IMR-90 (cell line): Measurements from ENCODE around the gene PCNP. TPM values are rescaled to one million over a fixed set of nuclear protein-coding genes. Genes with fewer than 3 reads are reported as not detected.

Source experiments
- ATAC-seq: fragments of 200-7000 bp; cut with Tn5 transposase; 2 replicates; pipeline ENCODE4 v1.9.1; 2020; ENCODE audit warnings: low read depth, mild to moderate bottlenecking, moderate library complexity
- BruUV-seq: library from RNA; stranded (reverse); fragments of 400-500 nt; replicated peaks from 2 replicates; lab custom pipeline; 2021; lab: Mats Ljungman, UMichigan
- CTCF ChIA-PET: fragments of 300-600 bp; formaldehyde crosslinking; extraction: SDS; loops from one replicate; lab custom pipeline; 2021; ENCODE audit warnings: antibody characterized with exemption; lab: Yijun Ruan, JAX
- POLR2A ChIA-PET: fragments of 300-600 bp; sonication (Branson Sonifier 250); formaldehyde crosslinking; loops from one replicate; lab custom pipeline; 2022; ENCODE audit warnings: antibody characterized with exemption; ENCODE audit not compliant: unreplicated experiment; lab: Charles Lee
- DNase-seq: peaks from one replicate; pipeline ENCODE4 v3.0.0; 2013
- H2AFZ ChIP-seq: replicated peaks from 2 replicates; pipeline ENCODE3; 2013; ENCODE audit warnings: low read length, mild to moderate bottlenecking; ENCODE audit not compliant: poor library complexity
- H2AK5ac ChIP-seq: 2 replicates; pipeline ENCODE4 v1.6.1; 2013; ENCODE audit warnings: low read depth, low read length, inconsistent platforms
- H2AK9ac ChIP-seq: replicated peaks from 2 replicates; pipeline ENCODE3; 2013; ENCODE audit warnings: mild to moderate bottlenecking, low read depth, low read length, moderate library complexity; ENCODE audit not compliant: poor library complexity
- H2BK120ac ChIP-seq: 2 replicates; pipeline ENCODE4 v1.6.1; 2013; ENCODE audit warnings: low read depth, low read length, inconsistent platforms
- H2BK15ac ChIP-seq: 3 replicates; pipeline ENCODE4 v1.6.1; 2013; ENCODE audit warnings: low read depth, low read length, inconsistent platforms
- H2BK20ac ChIP-seq: 2 replicates; pipeline ENCODE4 v1.6.1; 2013; ENCODE audit warnings: low read depth, mild to moderate bottlenecking, inconsistent platforms, low read length, moderate library complexity
- H2BK5ac ChIP-seq: 2 replicates; pipeline ENCODE4 v1.6.1; 2013; ENCODE audit warnings: mild to moderate bottlenecking, low read depth, low read length, inconsistent platforms; ENCODE audit not compliant: poor library complexity, severe bottlenecking
- H3K14ac ChIP-seq: replicated peaks from 2 replicates; pipeline ENCODE4 v1.6.1; 2013; ENCODE audit warnings: low read depth, low read length, inconsistent platforms
- H3K18ac ChIP-seq: 2 replicates; pipeline ENCODE4 v1.6.1; 2013; ENCODE audit warnings: low read depth, low read length, control low read depth
- H3K23ac ChIP-seq: 2 replicates; pipeline ENCODE4 v1.6.1; 2013; ENCODE audit warnings: low read depth, low read length, inconsistent platforms
- H3K27ac ChIP-seq: 2 replicates; pipeline ENCODE4 v1.5.1; 2013; ENCODE audit warnings: mild to moderate bottlenecking, control low read depth, low read length; ENCODE audit not compliant: insufficient read depth
- H3K27me3 ChIP-seq: 2 replicates; pipeline ENCODE4 v1.6.1; 2013; ENCODE audit warnings: low read length; ENCODE audit not compliant: control insufficient read depth, insufficient read depth
- H3K36me3 ChIP-seq: 2 replicates; pipeline ENCODE4 v1.6.1; 2013; ENCODE audit warnings: low read length, mixed read lengths; ENCODE audit not compliant: control insufficient read depth, insufficient read depth
- H3K4ac ChIP-seq: 2 replicates; pipeline ENCODE4 v1.6.1; 2013; ENCODE audit warnings: low read depth, low read length, inconsistent platforms
- H3K4me1 ChIP-seq: 2 replicates; pipeline ENCODE4 v1.6.1; 2013; ENCODE audit warnings: low read length, mixed read lengths; ENCODE audit not compliant: control insufficient read depth, insufficient read depth
- H3K4me2 ChIP-seq: 2 replicates; pipeline ENCODE4 v1.6.1; 2013; ENCODE audit warnings: low read depth, mild to moderate bottlenecking, control low read depth, low read length, moderate library complexity
- H3K4me3 ChIP-seq: 2 replicates; pipeline ENCODE4 v1.5.1; 2013; ENCODE audit warnings: low read depth, mild to moderate bottlenecking, control low read depth, low read length, moderate library complexity; ENCODE audit not compliant: insufficient read depth
- H3K56ac ChIP-seq: 2 replicates; pipeline ENCODE4 v1.6.1; 2013; ENCODE audit warnings: low read length, inconsistent platforms; ENCODE audit not compliant: insufficient read depth; ENCODE audit errors: extremely low read depth
- H3K79me1 ChIP-seq, 2 experiments: 2 replicates each; pipeline ENCODE4 v1.6.1; 2013; ENCODE audit warnings: low read length in 2 of 2, inconsistent platforms in 1 of 2, low read depth in 1 of 2
- H3K9ac ChIP-seq: 2 replicates; pipeline ENCODE4 v1.6.1; 2013; ENCODE audit warnings: low read depth, low read length, control low read depth
- H3K9me1 ChIP-seq: 2 replicates; pipeline ENCODE4 v1.6.1; 2013; ENCODE audit warnings: low read length, inconsistent platforms; ENCODE audit not compliant: insufficient read depth
- H3K9me3 ChIP-seq: 2 replicates; pipeline ENCODE4 v1.6.1; 2013; ENCODE audit warnings: low read length; ENCODE audit not compliant: control insufficient read depth, insufficient read depth
- H4K20me1 ChIP-seq: 2 replicates; pipeline ENCODE4 v1.6.1; 2013; ENCODE audit warnings: low read length, inconsistent platforms; ENCODE audit not compliant: insufficient read depth
- H4K5ac ChIP-seq: 2 replicates; pipeline ENCODE4 v1.6.1; 2013; ENCODE audit warnings: mild to moderate bottlenecking, low read depth, low read length, control low read depth
- H4K8ac ChIP-seq, 2 experiments: 2 replicates each; pipeline ENCODE4 v1.6.1; 2013; ENCODE audit warnings: low read depth in 2 of 2, low read length in 2 of 2, control low read depth in 1 of 2, inconsistent platforms in 1 of 2
- H4K91ac ChIP-seq: 2 replicates; pipeline ENCODE4 v1.6.1; 2013; ENCODE audit warnings: low read depth, low read length, inconsistent platforms; ENCODE audit not compliant: insufficient read depth
- BHLHE40 ChIP-seq: fragments of 150-350 bp; IDR thresholded peaks from 2 replicates; pipeline ENCODE4 v1.6.1; 2016; ENCODE audit warnings: mild to moderate bottlenecking, low read depth, low read length
- CEBPB ChIP-seq: IDR thresholded peaks from 2 replicates; pipeline ENCODE4 v1.6.1; 2012; ENCODE audit warnings: low read depth, low read length, improper control_type of control experiment
- FOS ChIP-seq: fragments of 150-350 bp; IDR thresholded peaks from 2 replicates; pipeline ENCODE4 v1.6.1; 2016; ENCODE audit warnings: low read depth, low read length
- MAFK ChIP-seq: IDR thresholded peaks from 2 replicates; pipeline ENCODE4 v1.6.1; 2012; ENCODE audit warnings: low read depth, low read length, improper control_type of control experiment
- MAZ ChIP-seq: IDR thresholded peaks from 2 replicates; pipeline ENCODE4 v1.6.1; 2012; ENCODE audit warnings: low read depth, mild to moderate bottlenecking, low read length, improper control_type of control experiment, moderate library complexity, borderline replicate concordance
- MXI1 ChIP-seq: IDR thresholded peaks from 2 replicates; pipeline ENCODE4 v1.6.1; 2012; ENCODE audit warnings: low read depth, mild to moderate bottlenecking, low read length, moderate library complexity, borderline replicate concordance
- NFE2L2 ChIP-seq: fragments of 150-350 bp; IDR thresholded peaks from 2 replicates; pipeline ENCODE4 v1.6.1; 2016; ENCODE audit warnings: low read depth, mild to moderate bottlenecking, low read length
- POLR2A ChIP-seq: IDR thresholded peaks from 2 replicates; pipeline ENCODE4 v1.6.1; 2012; ENCODE audit warnings: mild to moderate bottlenecking, low read depth, low read length
- RCOR1 ChIP-seq: IDR thresholded peaks from 2 replicates; pipeline ENCODE4 v1.6.1; 2012; ENCODE audit warnings: mild to moderate bottlenecking, low read length, improper control_type of control experiment; ENCODE audit not compliant: insufficient replicate concordance
- RFX5 ChIP-seq: IDR thresholded peaks from 2 replicates; pipeline ENCODE4 v1.8.0; 2012; ENCODE audit warnings: low read depth, mild to moderate bottlenecking, low read length, moderate library complexity
- SMC3 ChIP-seq: fragments of 150-350 bp; IDR thresholded peaks from 2 replicates; pipeline ENCODE4 v1.6.1; 2016; ENCODE audit warnings: low read depth, mild to moderate bottlenecking, antibody characterized with exemption, low read length, moderate library complexity
- WGBS, 2 experiments: methylation state at CpG; one replicate each; pipeline versions ENCODE4 v1.1.5 to v1.1.7; 2013; ENCODE audit warnings: missing lambda C conversion rate in 2 of 2; ENCODE audit not compliant: insufficient read length in 1 of 2; ENCODE audit errors: extremely low coverage in 2 of 2; 5-methylcytosine and 5-hydroxymethylcytosine counted together
- dilution Hi-C: fragments of 300-500 bp; cut with HindIII; formaldehyde crosslinking; loops from one replicate; pipeline ENCODE4 v1.14.3; 2018; ENCODE audit warnings: low sequenced_read_pairs; ENCODE audit not compliant: unreplicated experiment
- in situ Hi-C: fragments of 300-500 bp; cut with MboI; formaldehyde crosslinking; loops from 3 replicates; pipeline ENCODE4 v1.14.3; 2019; ENCODE audit warnings: low sequenced_read_pairs, inconsistent platforms, mixed read lengths
- intact Hi-C: fragments of 100-400 bp; cut with micrococcal nuclease; formaldehyde crosslinking; loops from 2 replicates; pipeline ENCODE4 v1.10.0; 2022
- polyA plus RNA-seq, 3 experiments: library from polyadenylated mRNA; depleted of rRNA; stranded (reverse); fragments of >200 nt; gene quantifications; 2 replicates each; pipeline ENCODE4 v1.2.3, GENCODE V29; 2012; ENCODE audit warnings: low replicate concordance in 1 of 3
- total RNA-seq: library from RNA; depleted of rRNA; stranded (reverse); fragments of >200 nt; gene quantifications from 2 replicates; pipeline ENCODE4 v1.2.3, GENCODE V29; 2012
- TF ChIP-seq, protein P1 (sequence below): fragments of 150-350 bp; IDR thresholded peaks from 2 replicates; pipeline ENCODE4 v1.6.1; 2017; ENCODE audit warnings: mild to moderate bottlenecking, antibody characterized with exemption, low read length, low read depth
- TF ChIP-seq, protein P2 (sequence below): conservative IDR thresholded peaks from 2 replicates; pipeline ENCODE4 v1.5.1; 2012; ENCODE audit warnings: mild to moderate bottlenecking, low read depth, low read length, improper control_type of control experiment

The PCNP gene
- total and polyA plus RNA-seq, 2 of the 4 experiments (the other 2 are of a cell fraction) = 34.6 to 53.2 TPM

GRCh38 chr3:101531473-101532086 is 42.4 kb upstream of the PCNP start:
- no peak overlapping the region for H3K56ac ChIP-seq

More at GRCh38 chr3:101531473-101532086, 42.4 kb upstream of the PCNP start:
- H3K9me1 ChIP-seq = no peaks in the 10 kb centered on the region
- no peak overlapping the region for H3K23ac ChIP-seq
- H3K36me3 ChIP-seq = no peaks in the 10 kb centered on the region
- H3K4ac ChIP-seq = no peak overlapping the region
- no peak overlapping the region for H3K18ac ChIP-seq
- POLR2A ChIA-PET = no interaction called here
- ATAC-seq (no peak), DNase-seq (no peak)
- dilution Hi-C loops (no loop called here), intact Hi-C loops (no loop called here), in situ Hi-C loops (no loop called here)
- no peak overlapping the region for H3K27ac ChIP-seq
- H2AK5ac ChIP-seq = no peak overlapping the region
- H2BK15ac ChIP-seq = no peak overlapping the region
- CTCF ChIA-PET = no interaction called here
- H3K9me3 ChIP-seq = no peaks in the 10 kb centered on the region
- H4K20me1 ChIP-seq = no peaks in the 10 kb centered on the region
- no peak overlapping the region for H2BK20ac ChIP-seq
- H4K5ac ChIP-seq = no peak overlapping the region
- no peak overlapping the region for H2AK9ac ChIP-seq
- no peak overlapping the region for H3K4me2 ChIP-seq
- H4K91ac ChIP-seq = no peak overlapping the region
- H3K79me1 ChIP-seq = no peaks in the 10 kb centered on the region
- BruUV-seq = no TSS peak
- no peak overlapping the region for H2AFZ ChIP-seq
- no peak overlapping the region for H2BK5ac ChIP-seq
- no peak overlapping the region for H3K9ac ChIP-seq
- H2BK120ac ChIP-seq = no peak overlapping the region
- no CpG with 5 or more reads among the region's 2 CpGs for WGBS, 2 experiments
- peaks cover 2% of the 10 kb centered on the region; the same call in 1 of the 2 replicates for H3K27me3 ChIP-seq
- no peak overlapping the region for H3K4me3 ChIP-seq
- H3K4me1 ChIP-seq = peaks cover 2% of the 10 kb centered on the region
- H4K8ac ChIP-seq = no peak overlapping the region
- TF ChIP-seq SMC3 (no peak), MAFK (no peak), POLR2A (no peak), FOS (no peak), NFE2L2 (no peak), MAZ (no peak), RCOR1 (no peak), MXI1 (no peak), CEBPB (no peak), RFX5 (no peak), BHLHE40 (no peak)
- TF ChIP-seq, protein P1, sequence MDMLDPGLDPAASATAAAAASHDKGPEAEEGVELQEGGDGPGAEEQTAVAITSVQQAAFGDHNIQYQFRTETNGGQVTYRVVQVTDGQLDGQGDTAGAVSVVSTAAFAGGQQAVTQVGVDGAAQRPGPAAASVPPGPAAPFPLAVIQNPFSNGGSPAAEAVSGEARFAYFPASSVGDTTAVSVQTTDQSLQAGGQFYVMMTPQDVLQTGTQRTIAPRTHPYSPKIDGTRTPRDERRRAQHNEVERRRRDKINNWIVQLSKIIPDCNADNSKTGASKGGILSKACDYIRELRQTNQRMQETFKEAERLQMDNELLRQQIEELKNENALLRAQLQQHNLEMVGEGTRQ = no peak
- TF ChIP-seq, protein P2, sequence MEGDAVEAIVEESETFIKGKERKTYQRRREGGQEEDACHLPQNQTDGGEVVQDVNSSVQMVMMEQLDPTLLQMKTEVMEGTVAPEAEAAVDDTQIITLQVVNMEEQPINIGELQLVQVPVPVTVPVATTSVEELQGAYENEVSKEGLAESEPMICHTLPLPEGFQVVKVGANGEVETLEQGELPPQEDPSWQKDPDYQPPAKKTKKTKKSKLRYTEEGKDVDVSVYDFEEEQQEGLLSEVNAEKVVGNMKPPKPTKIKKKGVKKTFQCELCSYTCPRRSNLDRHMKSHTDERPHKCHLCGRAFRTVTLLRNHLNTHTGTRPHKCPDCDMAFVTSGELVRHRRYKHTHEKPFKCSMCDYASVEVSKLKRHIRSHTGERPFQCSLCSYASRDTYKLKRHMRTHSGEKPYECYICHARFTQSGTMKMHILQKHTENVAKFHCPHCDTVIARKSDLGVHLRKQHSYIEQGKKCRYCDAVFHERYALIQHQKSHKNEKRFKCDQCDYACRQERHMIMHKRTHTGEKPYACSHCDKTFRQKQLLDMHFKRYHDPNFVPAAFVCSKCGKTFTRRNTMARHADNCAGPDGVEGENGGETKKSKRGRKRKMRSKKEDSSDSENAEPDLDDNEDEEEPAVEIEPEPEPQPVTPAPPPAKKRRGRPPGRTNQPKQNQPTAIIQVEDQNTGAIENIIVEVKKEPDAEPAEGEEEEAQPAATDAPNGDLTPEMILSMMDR = no peak
- H3K14ac ChIP-seq = no peak overlapping the region
